ENCODE measurements around the gene PREX1.

Gene PREX1

DNA sequence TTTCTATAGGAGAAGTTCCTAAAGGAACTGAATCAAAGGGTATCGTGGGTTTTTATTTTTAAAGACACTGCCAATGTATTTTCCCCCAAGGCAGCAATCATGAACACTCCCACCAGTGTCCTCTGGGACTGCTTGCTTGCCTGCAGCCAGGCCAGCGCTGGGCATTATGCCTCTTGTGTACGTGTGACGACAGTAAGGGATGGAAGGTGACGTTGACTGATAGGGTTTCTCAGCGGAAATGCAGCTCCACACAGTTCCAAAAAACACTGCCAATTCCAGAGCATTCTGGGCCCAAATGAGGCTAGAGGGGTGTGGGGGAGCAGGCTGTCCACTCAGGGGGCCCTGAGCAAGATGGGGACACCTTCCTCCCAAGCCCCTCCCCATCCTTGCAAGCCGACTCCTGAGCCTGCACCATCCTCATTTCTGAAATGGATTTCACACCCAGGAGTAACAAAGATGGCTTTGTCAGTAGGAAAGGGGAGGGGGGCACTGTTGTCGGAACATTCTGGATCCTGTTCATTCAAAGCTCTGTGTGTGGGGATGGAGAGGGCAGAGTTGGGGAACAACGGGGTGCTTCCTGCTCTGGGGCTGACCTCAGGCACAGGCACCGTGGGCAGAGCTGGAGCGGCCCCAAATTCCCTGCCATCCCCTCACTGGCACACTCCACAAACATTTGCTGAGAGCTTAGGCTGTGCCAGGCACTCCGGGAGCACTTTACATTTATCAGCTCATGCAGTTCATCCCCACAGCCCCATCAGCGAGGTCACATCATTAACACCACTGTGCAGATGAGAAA lies 20.0 kb downstream of the PREX1 start:
- no peak for DNase-seq

DNA sequence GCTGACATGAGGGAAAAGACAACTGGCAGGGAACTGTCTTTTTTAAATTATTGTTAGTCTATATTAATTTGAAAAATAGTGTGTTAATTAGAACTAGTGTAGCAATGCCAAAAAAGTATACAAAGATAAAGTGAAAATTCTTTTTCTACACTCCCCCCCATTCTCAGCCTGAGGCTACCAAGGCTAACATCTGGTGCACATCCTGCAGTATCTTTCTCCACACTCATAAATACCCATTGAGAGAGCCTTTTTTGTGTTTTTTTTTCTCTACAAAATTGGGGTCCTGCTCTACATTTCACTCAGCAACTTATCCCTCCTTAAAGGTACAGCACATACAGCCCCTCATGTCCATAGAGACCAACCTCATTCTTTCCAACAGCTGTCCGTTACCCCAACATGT lies 20.7 kb downstream of the PREX1 start:
- DNase-seq, result no peak

GRCh38 chr20:48805716-48806115 lies 22.1 kb downstream of the PREX1 start:
- DNase-seq, result no peak

DNA sequence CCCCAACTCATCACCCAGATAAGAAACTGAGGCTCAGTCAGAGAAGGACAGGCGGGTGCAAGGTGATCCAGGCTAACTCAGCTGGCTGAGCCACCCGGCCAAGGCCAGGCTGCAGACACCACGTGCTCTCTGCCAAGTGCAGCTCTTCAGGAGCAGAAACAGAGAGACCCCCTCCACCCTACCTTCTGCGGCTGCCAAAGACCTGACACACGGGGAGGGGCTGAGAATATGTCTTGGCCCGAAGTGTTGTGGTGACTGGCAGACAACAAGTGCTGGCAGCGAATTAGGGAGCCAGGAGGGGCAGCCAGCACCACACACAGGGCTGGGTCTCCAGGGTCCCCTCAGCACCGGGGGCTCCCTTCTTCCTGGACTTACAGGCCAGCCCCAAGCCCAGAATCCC lies 22.5 kb downstream of the PREX1 start:
- no peak for DNase-seq

GRCh38 chr20:48804300-48804980 lies 23.4 kb downstream of the PREX1 start:
- DNase-seq, result no peak

GRCh38 chr20:48803176-48804053 lies 24.4 kb downstream of the PREX1 start:
- DNase-seq, result no peak

- DNase-seq, result no peak
These were observed 25.2 kb downstream of the PREX1 start for GRCh38 chr20:48802647-48803046.

DNA sequence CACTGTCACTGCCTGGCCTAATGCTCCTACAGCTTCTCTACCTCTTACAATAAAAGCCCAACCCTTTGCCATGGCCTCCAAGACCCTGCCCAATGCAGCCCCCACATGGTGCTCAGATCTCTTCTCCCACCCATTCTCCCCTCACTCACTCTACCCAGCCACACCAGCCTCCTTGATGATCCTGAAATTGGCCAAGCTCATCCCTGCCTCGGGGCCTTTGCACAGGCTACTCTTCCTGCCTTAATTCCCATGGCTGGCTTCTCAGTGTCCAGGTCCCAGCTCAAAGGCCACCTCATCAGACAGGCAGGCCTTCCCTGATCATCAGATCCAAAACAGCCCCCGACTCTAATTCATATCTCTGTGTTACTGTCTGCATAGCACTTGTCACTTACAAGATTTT lies 25.6 kb downstream of the PREX1 start:
- DNase-seq, result no peak

GRCh38 chr20:48801197-48801596 lies 26.6 kb downstream of the PREX1 start:
- no peak for DNase-seq

GRCh38 chr20:48800177-48800576 lies 27.6 kb downstream of the PREX1 start:
- no peak for DNase-seq

DNA sequence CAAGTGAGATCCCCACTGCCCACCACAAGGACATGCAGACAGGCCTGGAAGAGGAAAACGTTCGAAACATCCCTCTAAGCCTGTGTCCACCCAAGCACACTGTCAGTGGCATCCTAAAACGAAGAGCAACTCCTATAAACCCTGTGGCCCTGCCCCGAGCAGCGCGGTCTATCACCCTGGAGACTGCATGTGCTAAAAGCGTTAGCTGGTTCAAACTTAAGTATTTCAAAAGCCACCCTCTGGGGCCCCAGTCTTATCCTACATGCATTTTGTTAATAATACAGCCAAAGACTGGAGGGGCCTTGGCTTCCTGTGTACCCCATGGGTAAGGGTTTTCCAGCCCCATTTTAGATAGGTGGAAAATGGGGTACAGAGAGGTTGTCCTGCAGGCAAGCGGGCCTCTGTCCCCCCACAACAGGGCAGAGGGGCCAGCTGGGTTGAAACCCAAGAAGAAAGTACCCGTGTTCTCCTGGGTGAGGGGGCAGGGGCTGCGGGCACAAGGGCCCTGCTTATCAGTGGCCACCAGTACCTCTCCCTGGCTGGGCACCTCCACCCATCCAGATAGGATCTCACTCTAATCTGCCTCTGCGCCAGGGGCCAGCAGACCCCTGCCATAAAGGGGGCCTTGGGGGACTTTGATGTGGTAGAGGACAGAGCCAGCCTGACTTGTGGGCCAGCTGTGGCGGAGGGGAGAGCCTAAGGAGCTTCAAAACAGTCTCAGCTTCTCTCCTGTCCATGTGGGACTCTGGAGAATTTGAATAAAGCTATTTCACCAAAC lies 28.3 kb downstream of the PREX1 start:
- DNase-seq, result no peak

DNA sequence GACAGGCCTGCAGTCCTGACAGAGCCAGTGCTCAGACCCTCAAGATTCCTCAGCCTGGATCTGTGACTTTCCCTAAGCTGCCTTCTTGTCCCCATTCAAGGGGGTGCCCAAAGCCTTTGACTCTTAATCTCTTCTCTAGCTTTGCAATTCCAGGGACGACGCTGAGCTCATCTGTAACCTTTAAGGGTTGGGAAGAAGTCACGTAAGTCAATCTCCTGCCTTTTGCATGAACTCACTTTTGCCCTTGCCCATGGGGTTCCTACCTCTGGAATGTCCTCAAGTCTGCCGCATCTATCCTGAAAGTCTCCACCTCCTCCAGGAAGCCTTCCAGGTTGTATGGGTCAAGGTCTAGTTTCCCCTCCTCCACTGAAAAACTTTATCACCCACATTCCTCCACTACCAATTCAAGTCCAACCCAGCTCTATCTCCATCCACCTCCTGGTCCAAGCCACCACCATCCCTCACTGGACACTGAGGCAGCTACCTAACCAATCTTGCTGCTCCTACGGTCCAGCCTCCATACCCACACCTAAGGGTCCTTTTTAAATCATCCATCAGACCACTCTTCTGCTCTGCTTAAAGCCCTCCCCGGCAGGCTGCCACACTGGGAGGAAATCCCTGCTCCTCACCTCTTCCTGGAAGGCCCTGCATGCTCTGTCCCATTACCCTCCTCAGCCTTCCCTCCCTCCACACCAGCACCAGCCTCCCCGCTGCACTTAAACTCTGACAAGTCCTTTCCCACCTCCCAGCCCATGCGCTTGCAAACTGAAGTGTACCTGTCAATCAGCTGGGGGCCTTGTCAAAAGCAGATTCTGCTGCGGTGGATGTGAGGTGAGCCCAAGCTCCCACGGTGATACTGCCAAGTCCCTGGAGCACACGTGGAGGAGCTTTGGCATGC lies 29.7 kb downstream of the PREX1 start:
- no peak for DNase-seq

- peak in 1 of 2 donors; percentile 40 for DNase-seq
These were observed 30.4 kb downstream of the PREX1 start for GRCh38 chr20:48797275-48797825.

DNA sequence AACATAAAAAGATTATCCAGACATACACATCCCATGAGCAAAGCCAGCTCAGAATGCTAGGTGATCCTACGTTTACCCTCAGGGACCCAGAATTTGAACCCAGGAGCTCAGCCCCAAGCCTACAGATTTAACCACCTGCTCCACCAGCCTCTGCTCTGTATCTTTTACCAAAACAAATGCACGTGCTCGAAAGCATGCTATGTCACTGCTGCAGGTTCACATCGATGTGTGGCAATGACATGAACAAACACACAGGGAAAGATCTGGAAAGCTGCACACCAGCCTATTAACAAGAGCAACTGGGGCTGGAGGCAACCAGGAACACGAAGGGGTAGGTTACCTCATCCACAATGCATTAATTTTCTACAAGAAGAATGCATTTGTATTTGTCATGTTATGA lies 32.1 kb downstream of the PREX1 start:
- no peak for DNase-seq

DNA sequence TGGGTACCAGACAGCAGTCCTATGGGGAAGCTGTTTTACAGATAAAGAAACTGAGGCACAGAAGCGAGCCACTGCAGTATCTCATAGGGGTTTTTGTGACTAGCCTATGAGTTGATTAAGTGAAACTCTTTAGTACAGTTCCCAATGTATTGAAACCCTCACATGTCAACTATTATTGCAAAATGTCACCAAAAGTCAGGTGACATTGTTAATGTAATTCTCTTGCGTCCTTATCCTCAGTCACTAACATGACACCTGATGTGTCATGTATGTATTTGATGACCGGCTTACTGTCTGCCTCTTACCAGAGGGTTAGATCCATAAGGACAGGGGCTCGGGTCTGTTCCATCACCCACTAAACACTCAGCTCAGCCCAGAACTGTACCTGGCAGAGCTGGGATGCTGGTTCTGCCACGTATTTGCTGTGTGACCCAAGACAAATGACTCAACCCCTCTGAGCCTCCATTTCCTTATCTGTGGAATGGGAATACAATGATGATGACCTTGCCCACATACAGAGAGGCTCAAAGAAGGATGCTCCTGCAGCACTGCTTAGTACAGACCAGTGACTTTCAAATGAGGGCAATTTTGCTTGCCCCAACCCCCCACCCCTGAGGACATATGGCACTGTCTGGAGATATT lies 32.9 kb downstream of the PREX1 start:
- DNase-seq, result no peak

GRCh38 chr20:48794360-48794759 lies 33.4 kb downstream of the PREX1 start:
- DNase-seq, result no peak

- DNase-seq, result no peak
These were observed 34.0 kb downstream of the PREX1 start for GRCh38 chr20:48793776-48794175.

GRCh38 chr20:48791666-48792071 lies 36.1 kb downstream of the PREX1 start:
- DNase-seq, result no peak

GRCh38 chr20:48791014-48791413 lies 36.8 kb downstream of the PREX1 start:
- peak in 1 of 2 donors; percentile 26 for DNase-seq

DNA sequence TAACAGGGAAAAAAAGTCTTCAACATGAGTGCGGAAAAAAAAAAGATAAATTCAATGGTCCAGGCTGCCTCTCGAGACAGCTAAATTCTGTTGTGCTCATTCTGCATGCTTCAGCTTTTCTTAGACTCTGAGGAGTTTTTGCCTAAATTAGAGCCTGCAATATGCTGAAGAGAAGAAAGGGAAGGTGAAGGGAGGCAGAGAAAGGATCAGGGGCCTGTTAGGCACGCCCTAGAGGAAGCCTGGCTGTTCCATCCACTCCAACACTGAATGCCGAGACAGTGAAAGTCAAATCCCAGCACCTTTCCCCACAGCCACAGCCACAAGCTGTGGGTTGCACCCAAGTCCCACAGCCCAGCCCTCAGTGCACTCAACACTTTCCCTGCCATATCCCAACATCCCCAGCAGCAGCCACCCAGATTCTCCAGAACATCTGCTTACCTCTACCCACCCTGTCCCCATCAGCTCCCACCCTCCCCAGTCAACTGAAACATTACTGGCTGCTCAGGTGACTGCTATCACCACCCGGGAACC lies 37.3 kb downstream of the PREX1 start:
- no peak for DNase-seq
